Measurements from ENCODE around the gene PEX7. TPM values are rescaled to one million over a fixed set of nuclear protein-coding genes. Genes with fewer than 3 reads are reported as not detected.
"Not testable (repeated sequence)": the region's sequence is repeated elsewhere in the genome, so short reads cannot be mapped to it uniquely, and the experiment has no call there.

PEX7 gene
- polyA plus RNA-seq, 1 donor, result 7.4 TPM

DNA sequence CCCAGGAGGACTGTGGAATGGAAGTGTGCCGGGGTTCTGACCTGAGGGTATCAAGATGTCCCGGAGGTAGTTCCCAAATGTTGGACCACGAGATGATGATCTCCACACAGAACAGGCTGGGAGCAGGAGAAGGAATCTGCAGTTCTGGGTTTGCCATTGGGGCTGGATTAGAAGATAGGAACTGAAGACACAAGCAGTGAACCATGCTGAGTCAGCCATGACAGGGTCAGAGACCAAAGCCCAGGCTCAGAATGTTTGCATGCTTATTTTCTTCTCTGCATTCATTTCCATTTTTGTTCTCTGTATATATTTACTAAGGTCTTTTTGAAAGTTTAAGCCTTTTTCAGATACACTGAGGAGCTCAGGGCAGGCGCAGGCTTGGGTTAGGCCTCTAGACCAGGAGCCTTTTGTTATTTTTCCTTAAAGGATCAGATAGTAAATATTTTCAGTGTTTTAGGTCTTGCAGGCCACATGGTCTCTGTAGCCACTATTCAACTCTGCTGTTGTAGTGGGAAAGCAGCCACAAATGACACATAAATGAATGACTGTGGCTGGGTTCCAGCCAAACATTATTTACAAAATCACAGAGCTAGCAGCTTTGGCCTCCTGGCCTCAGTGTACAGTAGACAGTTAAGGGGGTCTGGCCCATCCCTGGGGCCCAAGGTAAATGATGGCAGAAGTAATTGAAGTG, 128.2 kb downstream of the PEX7 start:
- DNase-seq (ENCODE audit: low read depth), result no peak

DNA sequence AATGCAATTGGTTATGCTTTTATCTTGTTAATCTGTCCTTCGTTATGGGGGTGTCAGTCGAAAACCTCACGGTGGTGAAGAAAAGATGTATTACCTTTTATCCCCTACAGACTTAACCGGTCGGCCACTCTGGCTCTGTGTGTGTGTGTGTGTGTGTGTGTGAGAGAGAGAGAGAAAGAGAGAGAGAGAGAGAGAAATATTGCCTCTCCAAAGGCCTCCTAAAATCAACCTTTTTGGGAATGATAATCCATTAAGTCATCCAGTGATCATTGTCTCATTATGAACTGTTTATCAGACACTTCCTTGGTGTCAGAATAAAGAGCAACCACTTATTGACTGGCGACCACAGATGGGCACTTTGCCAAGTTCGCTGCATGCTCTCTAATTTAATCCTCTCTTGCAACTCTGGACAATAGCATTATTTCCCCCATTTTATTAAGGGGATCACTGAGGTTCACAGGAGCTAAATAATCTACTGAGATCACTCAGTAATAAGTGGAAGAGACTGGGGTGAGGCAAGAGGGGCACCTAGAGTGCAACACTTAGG, 130.4 kb downstream of the PEX7 start:
- DNase-seq (ENCODE audit: low read depth), result no peak

DNA sequence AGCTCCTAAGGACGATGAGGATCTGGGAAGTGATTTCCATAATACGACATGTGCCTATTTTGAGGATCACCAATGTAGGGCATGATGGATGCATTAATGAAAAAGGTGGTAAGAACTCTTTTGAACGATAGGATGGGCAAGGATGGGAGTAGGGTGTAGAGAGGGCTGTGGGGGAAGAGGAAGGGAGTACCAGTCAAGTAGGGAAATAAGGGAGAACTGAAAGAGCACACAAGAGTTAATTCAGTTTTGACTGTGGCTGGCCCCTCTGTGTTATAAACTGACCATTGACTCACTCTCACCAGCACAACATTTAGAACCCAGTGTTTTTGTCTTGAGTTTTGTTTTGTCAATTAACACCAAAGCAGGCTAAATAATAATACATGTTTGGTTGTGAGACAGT, 132.7 kb downstream of the PEX7 start:
- no peak for DNase-seq (ENCODE audit: low read depth)

DNA sequence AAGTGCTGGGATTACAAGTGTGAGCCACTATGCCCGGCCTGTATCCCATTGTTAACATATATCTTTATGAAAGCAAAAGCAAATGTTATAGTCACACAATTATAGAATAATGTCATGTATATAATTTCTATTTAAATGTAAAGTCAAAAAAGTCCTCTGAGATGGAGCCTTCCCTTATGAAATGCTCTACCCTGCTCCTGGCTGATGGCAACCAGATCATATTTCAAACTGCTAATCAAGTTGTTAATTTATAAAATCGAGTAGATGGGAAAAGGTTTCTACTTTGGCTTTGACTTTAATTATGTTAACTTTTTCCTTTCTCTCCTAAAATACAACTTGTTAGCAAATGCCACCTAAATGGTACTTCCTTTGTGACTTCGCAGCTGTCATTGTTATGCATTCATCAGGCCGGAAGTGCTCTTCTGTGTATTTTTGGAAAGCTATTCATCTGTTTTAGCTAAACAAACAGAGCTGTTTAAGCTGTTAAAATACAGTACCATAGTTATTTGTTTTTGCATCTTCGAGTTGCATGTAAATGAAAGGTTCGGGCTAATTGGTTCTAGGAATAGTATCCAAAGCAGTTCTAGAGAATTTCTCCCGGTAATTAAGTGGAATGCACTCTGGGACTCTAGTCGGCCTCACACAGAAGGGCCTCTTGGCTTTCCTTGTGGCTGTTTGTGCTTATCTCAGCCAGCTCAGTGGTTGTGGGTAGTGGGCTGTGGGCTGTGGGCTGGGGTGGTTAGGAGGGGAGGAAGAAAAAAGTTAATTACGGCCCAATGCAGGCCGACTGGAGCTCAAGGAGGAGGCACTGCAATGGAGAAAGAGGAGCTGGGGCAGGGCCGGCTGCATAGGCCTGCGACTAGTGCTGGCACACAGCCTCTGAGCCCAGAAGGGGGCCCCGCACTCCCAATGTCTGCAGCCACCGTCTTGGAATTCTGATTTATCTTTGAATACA, 134.5 kb downstream of the PEX7 start:
- DNase-seq (ENCODE audit: low read depth), result no peak

DNA sequence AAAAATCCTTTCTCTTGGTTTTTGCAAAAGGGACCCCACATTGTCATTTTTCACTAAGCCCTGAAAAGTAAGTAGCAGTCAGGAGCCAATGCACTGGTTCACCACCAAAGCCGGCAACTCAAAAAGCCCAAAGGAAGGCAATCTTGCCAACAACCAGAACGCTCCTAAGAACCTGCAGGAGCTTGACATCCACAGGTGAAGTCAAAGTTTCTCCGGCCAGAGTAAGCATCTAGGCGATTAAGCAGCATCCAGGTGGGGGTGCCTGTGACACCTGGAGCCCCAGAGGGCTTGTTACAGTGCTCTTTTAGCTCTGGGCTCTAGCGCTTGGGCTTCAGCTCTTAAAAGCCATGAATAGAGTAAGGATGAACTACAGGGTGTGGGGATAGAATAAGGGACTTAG, 135.8 kb downstream of the PEX7 start:
- no peak for DNase-seq (ENCODE audit: low read depth)

DNA sequence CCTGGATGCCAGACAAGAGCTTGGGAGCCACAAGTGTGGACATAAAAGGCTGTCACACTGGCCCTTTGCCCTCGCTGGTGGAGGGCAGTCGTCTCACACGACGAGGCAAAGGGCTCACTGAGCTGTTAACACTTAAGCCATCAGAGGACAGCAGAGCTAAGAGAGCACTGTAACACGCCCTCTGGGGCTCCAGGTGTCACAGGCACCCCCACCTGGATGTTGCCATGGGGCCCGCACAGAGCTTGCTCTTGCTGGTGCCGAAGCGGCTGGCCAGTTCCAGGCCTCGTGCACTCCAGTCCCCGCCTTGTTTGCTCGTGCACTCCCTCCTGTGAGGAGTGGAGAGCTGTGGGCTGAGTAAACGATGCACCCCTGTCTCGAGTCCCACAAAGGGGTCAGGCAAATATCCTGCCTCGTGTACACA, 137.1 kb downstream of the PEX7 start:
- no peak for DNase-seq (ENCODE audit: low read depth)

DNA sequence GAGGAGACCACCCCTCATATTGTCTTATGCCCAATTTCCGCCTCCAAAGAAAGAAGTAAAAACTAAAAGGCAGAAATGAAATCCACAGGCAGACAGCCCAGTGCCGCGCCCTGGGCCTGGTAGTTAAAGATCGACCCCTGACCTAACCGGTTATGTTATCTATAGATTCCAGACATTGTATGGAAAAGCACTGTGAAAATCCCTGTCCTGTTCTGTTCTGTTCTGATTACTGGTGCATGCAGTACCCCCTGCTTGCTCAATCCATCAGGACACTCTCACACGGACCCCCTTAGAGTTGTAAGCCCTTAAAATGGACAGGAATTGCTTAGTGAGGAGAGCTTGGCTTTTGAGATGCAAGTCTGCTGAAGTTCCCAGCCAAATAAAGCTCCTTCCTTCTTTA, 137.5 kb downstream of the PEX7 start:
- DNase-seq (ENCODE audit: low read depth), result not testable (repeated sequence)

DNA sequence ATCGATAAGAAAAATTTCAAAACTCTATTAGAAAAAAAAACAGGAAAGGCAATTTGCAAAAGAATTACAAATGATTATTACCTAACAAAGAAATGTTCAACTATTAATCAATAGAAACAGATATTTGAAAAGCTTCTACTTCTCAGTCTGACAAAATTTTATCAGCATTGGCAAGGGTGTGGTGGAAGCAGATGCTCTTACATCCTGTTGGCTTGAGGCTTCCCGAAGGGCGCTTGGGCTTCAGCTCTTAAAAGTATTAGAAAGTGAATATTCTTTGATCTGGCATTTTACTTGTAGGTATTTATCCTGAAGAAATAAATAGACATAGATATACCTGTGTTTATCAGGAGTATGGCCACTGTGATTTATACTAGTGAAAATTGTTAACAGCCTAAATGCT, 138.4 kb downstream of the PEX7 start:
- no peak for DNase-seq (ENCODE audit: low read depth)

DNA sequence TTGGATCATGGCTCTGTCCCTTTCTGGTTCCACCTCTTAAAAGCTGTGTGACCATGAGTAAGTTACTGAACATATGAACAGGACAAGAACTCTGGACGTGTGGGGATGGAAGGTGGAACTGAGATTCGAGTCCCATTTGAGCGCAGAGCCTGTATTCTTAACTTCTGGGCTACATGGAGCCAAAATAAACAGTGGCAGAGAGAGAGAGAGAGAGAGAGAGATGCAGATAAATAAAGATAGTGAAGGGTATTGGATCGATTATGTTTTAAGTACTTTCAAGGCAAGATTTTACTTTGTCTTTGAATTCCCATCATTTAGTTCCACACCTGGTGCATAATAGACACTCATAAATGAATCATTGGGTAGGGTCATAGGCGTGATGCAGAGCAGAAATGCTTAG, 139.5 kb downstream of the PEX7 start:
- no peak for DNase-seq (ENCODE audit: low read depth)

DNA sequence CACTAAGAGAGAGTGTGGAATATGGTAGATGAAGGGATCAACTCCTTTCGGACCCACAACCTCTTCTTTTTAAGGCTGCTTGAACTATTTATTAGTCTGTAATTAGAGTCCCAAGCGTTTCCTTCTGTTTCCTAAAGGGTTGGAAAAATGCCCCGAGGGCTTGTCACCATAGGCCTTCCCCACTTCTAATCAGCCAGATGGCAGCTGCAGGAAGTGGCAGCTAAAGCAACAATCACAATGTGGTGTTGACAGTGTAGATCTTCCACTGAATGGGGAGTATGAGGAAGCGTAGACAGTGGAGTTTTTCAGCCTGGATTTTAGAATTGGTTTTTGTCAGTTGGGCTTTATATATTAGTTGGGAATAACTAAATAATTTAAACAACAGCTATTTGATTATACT, 140.3 kb downstream of the PEX7 start:
- no peak for DNase-seq (ENCODE audit: low read depth)

DNA sequence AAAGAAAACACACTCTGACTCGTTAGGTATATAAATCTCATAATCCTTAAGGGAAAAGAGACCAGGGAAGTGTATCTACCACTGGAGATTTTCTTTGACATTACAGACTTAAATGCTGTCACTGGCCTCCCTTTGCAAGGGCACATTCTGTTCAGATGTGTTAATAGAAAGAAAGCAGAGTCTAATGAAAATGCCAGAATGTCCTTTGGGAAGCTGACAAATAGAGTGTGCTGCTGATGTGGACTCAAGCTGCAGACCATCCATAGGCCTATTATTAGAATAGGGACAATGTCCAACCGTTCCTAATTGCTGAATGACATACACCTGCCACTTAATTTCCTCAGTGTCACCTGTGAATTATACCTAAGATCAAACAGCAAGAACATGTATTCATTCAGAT, 140.9 kb downstream of the PEX7 start:
- DNase-seq (ENCODE audit: low read depth), result no peak

Other genes starting within 250 kb of the PEX7 start
- gene MAP3K5, start 30.1 kb upstream of the PEX7 start, polyA plus RNA-seq (ENCODE audit: insufficient read length), result 3.2 TPM
- gene SLC35D3, start 99.7 kb downstream of the PEX7 start, polyA plus RNA-seq (ENCODE audit: insufficient read length), result 0.06 TPM
- 30.6 TPM for gene IL20RA, start 222.4 kb downstream of the PEX7 start, polyA plus RNA-seq (ENCODE audit: insufficient read length)

Data from forelimb muscle (tissue), 1 donor.